ENCODE data around the gene OSBPL3. TPM values are rescaled to one million over a fixed set of nuclear protein-coding genes. Genes with fewer than 3 reads are reported as not detected.

OSBPL3 gene, protein sequence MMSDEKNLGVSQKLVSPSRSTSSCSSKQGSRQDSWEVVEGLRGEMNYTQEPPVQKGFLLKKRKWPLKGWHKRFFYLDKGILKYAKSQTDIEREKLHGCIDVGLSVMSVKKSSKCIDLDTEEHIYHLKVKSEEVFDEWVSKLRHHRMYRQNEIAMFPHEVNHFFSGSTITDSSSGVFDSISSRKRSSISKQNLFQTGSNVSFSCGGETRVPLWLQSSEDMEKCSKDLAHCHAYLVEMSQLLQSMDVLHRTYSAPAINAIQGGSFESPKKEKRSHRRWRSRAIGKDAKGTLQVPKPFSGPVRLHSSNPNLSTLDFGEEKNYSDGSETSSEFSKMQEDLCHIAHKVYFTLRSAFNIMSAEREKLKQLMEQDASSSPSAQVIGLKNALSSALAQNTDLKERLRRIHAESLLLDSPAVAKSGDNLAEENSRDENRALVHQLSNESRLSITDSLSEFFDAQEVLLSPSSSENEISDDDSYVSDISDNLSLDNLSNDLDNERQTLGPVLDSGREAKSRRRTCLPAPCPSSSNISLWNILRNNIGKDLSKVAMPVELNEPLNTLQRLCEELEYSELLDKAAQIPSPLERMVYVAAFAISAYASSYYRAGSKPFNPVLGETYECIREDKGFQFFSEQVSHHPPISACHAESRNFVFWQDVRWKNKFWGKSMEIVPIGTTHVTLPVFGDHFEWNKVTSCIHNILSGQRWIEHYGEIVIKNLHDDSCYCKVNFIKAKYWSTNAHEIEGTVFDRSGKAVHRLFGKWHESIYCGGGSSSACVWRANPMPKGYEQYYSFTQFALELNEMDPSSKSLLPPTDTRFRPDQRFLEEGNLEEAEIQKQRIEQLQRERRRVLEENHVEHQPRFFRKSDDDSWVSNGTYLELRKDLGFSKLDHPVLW
- total RNA-seq (10 to 100 TPM in 1 of 9 donors, 1 to 10 TPM in 8; 1.9 to 14.3 (median 5.0) TPM), polyA plus RNA-seq (1 to 10 TPM; 1.5 to 2.2 TPM)
- long read RNA-seq, donor 1, full-length matches to known transcripts: 1 of 4 reads
- long read RNA-seq, donor 1, partial matches to known transcripts: 0 of 4 reads
- long read RNA-seq, donor 1, other reads (novel, unspliced or antisense): 3 of 4 reads
- long read RNA-seq, donor 2, full-length matches to known transcripts: 5 of 27 reads
- long read RNA-seq, donor 2, partial matches to known transcripts: 2 of 27 reads
- long read RNA-seq, donor 2, other reads (novel, unspliced or antisense): 20 of 27 reads
- long read RNA-seq, donor 3, partial matches to known transcripts: 0 of 3 reads
- long read RNA-seq, donor 3, other reads (novel, unspliced or antisense): 3 of 3 reads

DNA sequence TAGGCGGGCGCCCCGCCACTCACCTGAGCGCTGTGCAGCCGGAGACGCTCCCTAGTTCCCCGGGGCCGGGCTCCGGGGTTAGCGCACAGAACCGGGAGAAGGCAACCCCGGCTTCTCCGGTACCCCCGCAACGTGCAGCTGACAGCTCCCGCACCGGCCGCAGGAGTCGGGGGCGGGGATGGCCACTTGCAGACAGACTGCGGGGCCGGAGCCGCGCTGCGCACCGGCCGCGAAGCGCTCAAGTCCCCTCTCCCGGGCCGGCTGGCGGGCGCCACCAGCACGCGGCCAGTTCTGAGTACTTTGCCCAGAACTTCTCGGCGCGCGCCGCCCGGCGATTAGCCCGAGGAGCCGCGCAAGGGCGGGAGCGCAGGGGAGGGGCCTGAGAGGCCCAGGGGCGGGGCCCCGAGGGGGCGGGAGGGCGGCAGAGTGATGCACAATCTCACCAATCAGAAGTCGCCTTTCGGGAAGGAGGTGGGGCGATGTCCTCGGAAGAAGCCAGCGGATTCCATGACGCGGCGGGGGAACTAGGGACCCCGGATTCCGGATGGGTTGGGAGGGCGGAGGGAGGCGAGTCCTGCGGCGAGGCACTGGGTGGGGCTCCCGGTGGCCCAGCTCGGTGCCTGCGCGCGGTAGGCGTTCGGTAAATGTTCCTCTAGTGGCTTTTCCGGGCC is at the start of gene OSBPL3:
TSS of gene OSBPL3 (minus strand) at position 316 of the 671 bp plus-strand sequence. CDS start 87,706 bp downstream, outside the sequence.
- no peaks in the 10 kb centered on the region for H3K36me3 ChIP-seq
- WGBS, 4 donors: 0 to 1% (median 0%) methylated on average over 36 to 73 of the region's 73 CpGs
- peak within 1 kb of the TSS; percentile 63 to 93 (median 80) for H3K4me3 ChIP-seq
- H3K27ac ChIP-seq: peak within 1 kb of the TSS; percentile 68 to 94 (median 88)
- no peaks in the 10 kb centered on the region for H3K9me3 ChIP-seq
- H3K4me1 ChIP-seq: peaks cover 0 to 48% (median 11%) of the 10 kb centered on the region in 12 donors
- ATAC-seq (peak; percentile 98 to 99 (median 98)), DNase-seq (peak; percentile 96 to 97 (median 96))
- no peaks in the 10 kb centered on the region for H3K27me3 ChIP-seq
- intact Hi-C loops (cut with DNase I): loop anchor here (2.0 to 10.0 kb wide), 12 partner anchors 52 to 159 kb away; no protein-coding TSS in a partner anchor
- TF ChIP-seq CTCF (IDR thresholded peaks at IDR 0.05) (peak in 1 of 12 donors; percentile 2), POLR2A (IDR thresholded peaks at IDR 0.05) (peak in 1 of 2 donors; percentile 72)

GRCh38 chr7:25029075-25029474 is 49.1 kb upstream of the OSBPL3 start:
- intact Hi-C loops (cut with DNase I): no loop called here
- H3K4me1 ChIP-seq: peaks cover 0 to 30% (median 2%) of the 10 kb centered on the region in 12 donors
- ATAC-seq (peak; percentile 20 to 49 (median 34)), DNase-seq (no peak)
- H3K4me3 ChIP-seq: no peak overlapping the region
- no peak for TF ChIP-seq CTCF (IDR thresholded peaks at IDR 0.05)
- no peak for TF ChIP-seq POLR2A (IDR thresholded peaks at IDR 0.05)
- peaks cover 0 to 8% (median 0%) of the 10 kb centered on the region in 12 donors for H3K9me3 ChIP-seq
- H3K36me3 ChIP-seq: no peaks in the 10 kb centered on the region
- H3K27me3 ChIP-seq: no peaks in the 10 kb centered on the region
- H3K27ac ChIP-seq: peak overlapping the region in 6 of 12 donors; percentile 19 to 69 (median 37)
- 80 to 95% (median 84%) methylated on average over 1 of the region's 1 CpG for WGBS, 4 donors

GRCh38 chr7:25028370-25029021 is 48.5 kb upstream of the OSBPL3 start:
- no peak for DNase-seq
- H3K9me3 ChIP-seq: peaks cover 0 to 9% (median 0%) of the 10 kb centered on the region in 12 donors
- intact Hi-C loops (cut with DNase I): no loop called here
- TF ChIP-seq POLR2A (IDR thresholded peaks at IDR 0.05) (no peak), CTCF (IDR thresholded peaks at IDR 0.05) (no peak)
- peaks cover 0 to 30% (median 2%) of the 10 kb centered on the region in 12 donors for H3K4me1 ChIP-seq
- no peak for ATAC-seq
- no peaks in the 10 kb centered on the region for H3K27me3 ChIP-seq
- no peaks in the 10 kb centered on the region for H3K36me3 ChIP-seq
- H3K27ac ChIP-seq: peak overlapping the region in 3 of 12 donors; percentile 19 to 69 (median 61)
- 25 to 50% (median 41%) methylated on average over 8 of the region's 8 CpGs for WGBS, 4 donors
- no peak overlapping the region for H3K4me3 ChIP-seq

Measured in heart left ventricle (tissue), 16 donors.